ENCODE measurements around the gene PPID. TPM values are rescaled to one million over a fixed set of nuclear protein-coding genes. Genes with fewer than 3 reads are reported as not detected.
"Not testable (repeated sequence)": the region's sequence is repeated elsewhere in the genome, so short reads cannot be mapped to it uniquely, and the experiment has no call there.

The PPID gene
- total and polyA plus RNA-seq, 9 of the 15 experiments (the other 6 are each of a cell fraction or from before 2014, with no cell fraction given), result 46.5 to 160 (median 98.6) TPM

DNA sequence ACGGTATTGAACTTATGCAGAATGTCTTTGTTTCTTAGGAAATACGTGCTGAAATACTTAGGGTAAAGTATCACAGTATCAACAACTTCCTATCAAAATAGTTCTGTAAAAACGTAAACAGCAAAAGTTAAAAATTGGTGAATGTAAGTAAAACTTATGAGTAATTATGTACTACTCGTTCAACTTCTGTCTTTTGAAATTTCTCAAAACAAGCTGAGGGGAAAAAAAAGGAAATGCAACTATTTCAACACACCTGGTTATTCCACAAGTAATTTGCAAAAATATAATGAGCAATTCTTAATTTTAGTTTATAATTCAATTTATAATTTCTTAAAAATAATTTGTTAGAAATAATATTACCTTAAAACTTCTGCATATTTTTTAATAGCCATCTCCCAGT is 8.3 kb downstream of the PPID start:
- Histone ChIP-seq H3K9me3 (replicated peaks; ENCODE audit: control insufficient read depth, insufficient read depth, low read depth, low read length) (0 out of 2 replicates have a peak, but pooled peaks cover 2% of the 10 kb centered on the region), H3K9me1 (ENCODE audit: control insufficient read depth, insufficient read depth, low read length) (no peaks in the 10 kb centered on the region), H3K4me2 (ENCODE audit: insufficient read depth, low read length) (no peak overlapping the region), H2AFZ (ENCODE audit: low read depth, low read length) (no peak overlapping the region), H3K4me3 (no peak overlapping the region), H3K9ac (ENCODE audit: insufficient read depth in 1 of 2, low read depth in 2 of 2, low read length in 2 of 2) (no peak overlapping the region), H3K27ac (ENCODE audit: extremely low read depth, low read depth, low read length) (no peak overlapping the region), H3K79me2 (ENCODE audit: control insufficient read depth, insufficient read depth, low read length) (peaks cover 9% of the 10 kb centered on the region; the same call in 1 of the 3 replicates), H3K27me3 (ENCODE audit: control insufficient read depth in 2 of 2, insufficient read depth in 2 of 2, low read length in 2 of 2) (no peaks in the 10 kb centered on the region), H3K4me1 (replicated peaks in 1 of 2; ENCODE audit: control insufficient read depth in 2 of 2, insufficient read depth in 2 of 2, low read length in 2 of 2) (no peaks in the 10 kb centered on the region), H4K20me1 (replicated peaks; ENCODE audit: control insufficient read depth, insufficient read depth, low read length) (no peaks in the 10 kb centered on the region), H3K36me3 (ENCODE audit: control insufficient read depth, insufficient read depth, low read length) (peaks cover 97% of the 10 kb centered on the region)
- in situ Hi-C loops (cut with MboI), result no loop called here
- ChIA-PET POLR2A (no interaction called here), CTCF (ENCODE audit: low intra/inter-chr PET ratio) (no interaction called here)
- FAIRE-seq (no peak), ATAC-seq (no peak), DNase-seq (ENCODE audit: extremely low read depth in 1 of 4, low spot score in 3 of 4) (no peak)
- BruUV-seq (replicated peaks), result no TSS peak
- WGBS (ENCODE audit: insufficient coverage, low coverage, missing lambda C conversion rate), result 95% methylated on average over 4 of the region's 4 CpGs
- TF ChIP-seq NFRKB (IDR thresholded peaks at IDR 0.05; ENCODE audit: low read depth) (no peak), TAF7 (tag; IDR thresholded peaks at IDR 0.05) (no peak), TBL1XR1 (IDR thresholded peaks at IDR 0.05; ENCODE audit: low read length in 2 of 2) (no peak), ZNF583 (CRISPR knock-in tag; IDR thresholded peaks at IDR 0.05) (no peak), KAT2B (IDR thresholded peaks at IDR 0.05; ENCODE audit: low read depth, low read length) (no peak), DIDO1 (tag; IDR thresholded peaks at IDR 0.05; ENCODE audit: low read depth) (no peak), LARP7 (IDR thresholded peaks at IDR 0.05) (no peak), JUNB (CRISPR knock-in tag; conservative IDR thresholded peaks at IDR 0.05) (no peak)
- TF ChIP-seq, protein P1, sequence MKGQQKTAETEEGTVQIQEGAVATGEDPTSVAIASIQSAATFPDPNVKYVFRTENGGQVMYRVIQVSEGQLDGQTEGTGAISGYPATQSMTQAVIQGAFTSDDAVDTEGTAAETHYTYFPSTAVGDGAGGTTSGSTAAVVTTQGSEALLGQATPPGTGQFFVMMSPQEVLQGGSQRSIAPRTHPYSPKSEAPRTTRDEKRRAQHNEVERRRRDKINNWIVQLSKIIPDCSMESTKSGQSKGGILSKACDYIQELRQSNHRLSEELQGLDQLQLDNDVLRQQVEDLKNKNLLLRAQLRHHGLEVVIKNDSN (CRISPR knock-in tag; IDR thresholded peaks at IDR 0.05), result no peak
- TF ChIP-seq, protein P2, sequence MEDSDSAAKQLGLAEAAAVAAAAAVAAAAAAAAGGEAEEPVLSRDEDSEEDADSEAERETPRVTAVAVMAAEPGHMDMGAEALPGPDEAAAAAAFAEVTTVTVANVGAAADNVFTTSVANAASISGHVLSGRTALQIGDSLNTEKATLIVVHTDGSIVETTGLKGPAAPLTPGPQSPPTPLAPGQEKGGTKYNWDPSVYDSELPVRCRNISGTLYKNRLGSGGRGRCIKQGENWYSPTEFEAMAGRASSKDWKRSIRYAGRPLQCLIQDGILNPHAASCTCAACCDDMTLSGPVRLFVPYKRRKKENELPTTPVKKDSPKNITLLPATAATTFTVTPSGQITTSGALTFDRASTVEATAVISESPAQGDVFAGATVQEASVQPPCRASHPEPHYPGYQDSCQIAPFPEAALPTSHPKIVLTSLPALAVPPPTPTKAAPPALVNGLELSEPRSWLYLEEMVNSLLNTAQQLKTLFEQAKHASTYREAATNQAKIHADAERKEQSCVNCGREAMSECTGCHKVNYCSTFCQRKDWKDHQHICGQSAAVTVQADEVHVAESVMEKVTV (CRISPR knock-in tag; IDR thresholded peaks at IDR 0.05), result no peak
- TF ChIP-seq, protein P3, sequence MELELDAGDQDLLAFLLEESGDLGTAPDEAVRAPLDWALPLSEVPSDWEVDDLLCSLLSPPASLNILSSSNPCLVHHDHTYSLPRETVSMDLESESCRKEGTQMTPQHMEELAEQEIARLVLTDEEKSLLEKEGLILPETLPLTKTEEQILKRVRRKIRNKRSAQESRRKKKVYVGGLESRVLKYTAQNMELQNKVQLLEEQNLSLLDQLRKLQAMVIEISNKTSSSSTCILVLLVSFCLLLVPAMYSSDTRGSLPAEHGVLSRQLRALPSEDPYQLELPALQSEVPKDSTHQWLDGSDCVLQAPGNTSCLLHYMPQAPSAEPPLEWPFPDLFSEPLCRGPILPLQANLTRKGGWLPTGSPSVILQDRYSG (tag; conservative IDR thresholded peaks at IDR 0.05; ENCODE audit: low read depth), result no peak
- TF ChIP-seq, protein P4, sequence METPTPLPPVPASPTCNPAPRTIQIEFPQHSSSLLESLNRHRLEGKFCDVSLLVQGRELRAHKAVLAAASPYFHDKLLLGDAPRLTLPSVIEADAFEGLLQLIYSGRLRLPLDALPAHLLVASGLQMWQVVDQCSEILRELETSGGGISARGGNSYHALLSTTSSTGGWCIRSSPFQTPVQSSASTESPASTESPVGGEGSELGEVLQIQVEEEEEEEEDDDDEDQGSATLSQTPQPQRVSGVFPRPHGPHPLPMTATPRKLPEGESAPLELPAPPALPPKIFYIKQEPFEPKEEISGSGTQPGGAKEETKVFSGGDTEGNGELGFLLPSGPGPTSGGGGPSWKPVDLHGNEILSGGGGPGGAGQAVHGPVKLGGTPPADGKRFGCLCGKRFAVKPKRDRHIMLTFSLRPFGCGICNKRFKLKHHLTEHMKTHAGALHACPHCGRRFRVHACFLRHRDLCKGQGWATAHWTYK (CRISPR knock-in tag; IDR thresholded peaks at IDR 0.05), result no peak
- TF ChIP-seq, protein P5, sequence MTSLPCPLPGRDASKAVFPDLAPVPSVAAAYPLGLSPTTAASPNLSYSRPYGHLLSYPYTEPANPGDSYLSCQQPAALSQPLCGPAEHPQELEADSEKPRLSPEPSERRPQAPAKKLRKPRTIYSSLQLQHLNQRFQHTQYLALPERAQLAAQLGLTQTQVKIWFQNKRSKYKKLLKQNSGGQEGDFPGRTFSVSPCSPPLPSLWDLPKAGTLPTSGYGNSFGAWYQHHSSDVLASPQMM (CRISPR knock-in tag; IDR thresholded peaks at IDR 0.05), result no peak
- intact Hi-C loops (cut with micrococcal nuclease), result no loop called here

DNA sequence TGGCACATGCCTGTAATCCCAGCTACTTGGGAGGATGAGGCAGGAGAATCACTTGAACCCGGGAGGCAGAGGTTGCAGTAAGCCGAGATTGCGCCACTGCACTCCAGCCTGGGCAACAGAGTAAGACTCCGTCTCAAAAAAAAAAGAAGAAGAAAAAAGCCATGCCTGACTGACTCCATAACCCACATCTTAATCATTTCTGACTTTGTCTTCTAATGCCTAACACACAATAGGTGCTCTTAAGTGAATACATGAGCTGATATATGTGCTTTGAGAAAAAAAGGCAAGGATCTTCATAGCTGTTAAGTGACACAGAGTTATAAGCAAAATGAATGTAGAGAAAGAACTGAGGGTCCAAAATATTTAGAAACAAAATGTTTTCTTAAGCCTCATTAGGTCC is 10.6 kb downstream of the PPID start:
- CTCF ChIA-PET (ENCODE audit: low intra/inter-chr PET ratio); FAIRE-seq; H3K9ac ChIP-seq (ENCODE audit: insufficient read depth in 1 of 2, low read depth in 2 of 2, low read length in 2 of 2); DNase-seq (ENCODE audit: extremely low read depth in 1 of 4, low spot score in 3 of 4); H2AFZ ChIP-seq (ENCODE audit: low read depth, low read length); H3K4me3 ChIP-seq; ATAC-seq; H3K9me1 ChIP-seq (ENCODE audit: control insufficient read depth, insufficient read depth, low read length); H4K20me1 ChIP-seq (replicated peaks; ENCODE audit: control insufficient read depth, insufficient read depth, low read length); BruUV-seq (replicated peaks); H3K27me3 ChIP-seq (ENCODE audit: control insufficient read depth in 2 of 2, insufficient read depth in 2 of 2, low read length in 2 of 2); H3K27ac ChIP-seq (ENCODE audit: extremely low read depth, low read depth, low read length); H3K4me1 ChIP-seq (replicated peaks in 1 of 2; ENCODE audit: control insufficient read depth in 2 of 2, insufficient read depth in 2 of 2, low read length in 2 of 2); H3K79me2 ChIP-seq (ENCODE audit: control insufficient read depth, insufficient read depth, low read length); in situ Hi-C loops (cut with MboI); POLR2A ChIA-PET; intact Hi-C loops (cut with micrococcal nuclease); H3K9me3 ChIP-seq (replicated peaks; ENCODE audit: control insufficient read depth, insufficient read depth, low read depth, low read length); H3K4me2 ChIP-seq (ENCODE audit: insufficient read depth, low read length): not testable (repeated sequence)
- H3K36me3 ChIP-seq (ENCODE audit: control insufficient read depth, insufficient read depth, low read length), result peaks cover 97% of the 10 kb centered on the region
- 100% methylated on average over 1 of the region's 4 CpGs for WGBS (ENCODE audit: insufficient coverage, low coverage, missing lambda C conversion rate)
